Activated CD8-positive, alpha-beta T cell treated with anti-CD3 and anti-CD28 coated beads for 36 hours (primary cell): ENCODE results near the gene TOM1L1. TPM values are rescaled to one million over a fixed set of nuclear protein-coding genes. Genes with fewer than 3 reads are reported as not detected.

Experiments
- ATAC-seq: fragments of 200-7000 bp; cut with Tn5 transposase; one replicate; pipeline ENCODE4 v1.10.0; 2021; ENCODE audit warnings: mild to moderate bottlenecking, moderate library complexity
- CTCF ChIA-PET: fragments of 350-600 bp; sonication (Branson Sonifier 250); formaldehyde crosslinking; loops from one replicate; lab custom pipeline; 2021; ENCODE audit warnings: antibody characterized with exemption; lab: Charles Lee
- POLR2A ChIA-PET: fragments of 350-600 bp; sonication (Branson Sonifier 250); formaldehyde crosslinking; loops from one replicate; lab custom pipeline; 2021; ENCODE audit warnings: antibody characterized with exemption; lab: Charles Lee
- DNase-seq: peaks from one replicate; pipeline ENCODE4 v3.0.0-alpha.2; 2020
- H3K27ac Mint-ChIP-seq: one replicate; pipeline ENCODE4 v1.8.0; 2021; ENCODE audit warnings: mild to moderate bottlenecking, mixed read lengths
- H3K27me3 Mint-ChIP-seq: one replicate; pipeline ENCODE4 v1.8.0; 2021; ENCODE audit warnings: mixed read lengths
- H3K36me3 Mint-ChIP-seq: one replicate; pipeline ENCODE4 v1.8.0; 2021; ENCODE audit warnings: low read depth, mixed read lengths
- H3K4me1 Mint-ChIP-seq: one replicate; pipeline ENCODE4 v1.8.0; 2021; ENCODE audit warnings: low read depth, mixed read lengths
- H3K4me3 Mint-ChIP-seq: one replicate; pipeline ENCODE4 v1.8.0; 2021; ENCODE audit warnings: mild to moderate bottlenecking, moderate library complexity, mixed read lengths
- H3K9me3 Mint-ChIP-seq: one replicate; pipeline ENCODE4 v1.8.0; 2021; ENCODE audit warnings: mixed read lengths
- CTCF ChIP-seq: fragments of 200-600 bp; IDR thresholded peaks from one replicate; pipeline ENCODE4 v1.8.0; 2022; ENCODE audit warnings: antibody characterized with exemption, mild to moderate bottlenecking
- intact Hi-C: fragments of 100-400 bp; cut with micrococcal nuclease; formaldehyde crosslinking; loops from one replicate; pipeline ENCODE4 v1.10.0; 2022
- total RNA-seq, 2 experiments: library from RNA; stranded (reverse); gene quantifications; one replicate each; pipeline ENCODE4 v1.2.3, GENCODE V29; 2021

The TOM1L1 gene
- total RNA-seq, 2 experiments from 2014 or later: not detected

- no peak overlapping the region for H3K27ac Mint-ChIP-seq
- ATAC-seq: no peak
- POLR2A ChIA-PET: no interaction called here
- no peaks in the 10 kb centered on the region for H3K27me3 Mint-ChIP-seq
- no peak for TF ChIP-seq CTCF
- H3K36me3 Mint-ChIP-seq: peaks cover 3% of the 10 kb centered on the region
- intact Hi-C loops: no loop called here
- H3K4me3 Mint-ChIP-seq: no peak overlapping the region
- DNase-seq: no peak
- CTCF ChIA-PET: interaction anchor here (0.9 to 2.4 kb wide), 4 partner anchors 8 to 311 kb away, joined by 3 to 11 read pairs (median 4); no protein-coding TSS in a partner anchor
- no peaks in the 10 kb centered on the region for H3K9me3 Mint-ChIP-seq
- no peaks in the 10 kb centered on the region for H3K4me1 Mint-ChIP-seq
These were observed 84.8 kb downstream of the TOM1L1 start for GRCh38 chr17:54985476-54985875.

GRCh38 chr17:54990118-54990517 is 89.5 kb downstream of the TOM1L1 start:
- Mint-ChIP-seq H3K27me3 (no peaks in the 10 kb centered on the region), H3K4me1 (no peaks in the 10 kb centered on the region), H3K9me3 (no peaks in the 10 kb centered on the region), H3K27ac (no peak overlapping the region), H3K4me3 (no peak overlapping the region), H3K36me3 (no peaks in the 10 kb centered on the region)
- ATAC-seq: no peak
- intact Hi-C loops: loop anchor here (5.0 to 10.0 kb wide), 2 partner anchors 357 to 525 kb away; partner anchors contain the start of gene SMIM36
- no peak for DNase-seq
- no peak for TF ChIP-seq CTCF
- ChIA-PET POLR2A (no interaction called here), CTCF (interaction anchor here (1.0 kb wide), 1 partner anchor 359 kb away, joined by 3 read pairs; no protein-coding TSS in a partner anchor)

GRCh38 chr17:54991567-54991966 is 90.9 kb downstream of the TOM1L1 start:
- DNase-seq (no peak), ATAC-seq (no peak)
- H3K4me3 Mint-ChIP-seq: no peak overlapping the region
- no peak overlapping the region for H3K27ac Mint-ChIP-seq
- CTCF ChIA-PET: interaction anchor here (2.1 to 4.2 kb wide), 4 partner anchors 303 to 365 kb away, joined by 20 to 48 read pairs (median 34); no protein-coding TSS in a partner anchor
- TF ChIP-seq CTCF: no peak
- intact Hi-C loops: loop anchor here (5.0 to 10.0 kb wide), 2 partner anchors 356 to 523 kb away; partner anchors contain the start of gene SMIM36
- no peaks in the 10 kb centered on the region for H3K36me3 Mint-ChIP-seq
- H3K9me3 Mint-ChIP-seq: no peaks in the 10 kb centered on the region
- H3K27me3 Mint-ChIP-seq: no peaks in the 10 kb centered on the region
- POLR2A ChIA-PET: no interaction called here
- no peaks in the 10 kb centered on the region for H3K4me1 Mint-ChIP-seq

GRCh38 chr17:54992797-54993639 is 92.4 kb downstream of the TOM1L1 start:
- POLR2A ChIA-PET: interaction anchor here (0.6 kb wide), 1 partner anchor 60 kb away, joined by 3 read pairs; no protein-coding TSS in a partner anchor
- Mint-ChIP-seq H3K4me3 (no peak overlapping the region), H3K36me3 (peaks cover 3% of the 10 kb centered on the region), H3K9me3 (no peaks in the 10 kb centered on the region), H3K27me3 (no peaks in the 10 kb centered on the region), H3K27ac (no peak overlapping the region), H3K4me1 (no peaks in the 10 kb centered on the region)
- intact Hi-C loops: loop anchor here (2.0 to 10.0 kb wide), 3 partner anchors 302 to 522 kb away; partner anchors contain the start of gene SMIM36
- DNase-seq: no peak
- CTCF ChIA-PET: interaction anchor here (0.6 to 4.2 kb wide), 27 partner anchors 8 to 521 kb away, joined by 3 to 48 read pairs (median 5); no protein-coding TSS in a partner anchor
- ATAC-seq: no peak
- TF ChIP-seq CTCF: peak; percentile 70
